Measurements from ENCODE around the gene MAPKBP1.

GRCh38 chr15:41849861-41850260 lies 75.6 kb downstream of the MAPKBP1 start:
- TF ChIP-seq YY1 (IDR thresholded peaks at IDR 0.05; ENCODE audit: insufficient read depth, insufficient read length) (no peak), SUZ12 (IDR thresholded peaks at IDR 0.05; ENCODE audit: extremely low read depth, insufficient read depth, insufficient read length) (no peak), ZNF274 (IDR thresholded peaks at IDR 0.05; ENCODE audit: low read depth, low read length) (no peak)

All from NT2/D1 (cell line).